ENCODE data around the gene ICAM2.
"Not testable (repeated sequence)": the region's sequence is repeated elsewhere in the genome, so short reads cannot be mapped to it uniquely, and the experiment has no call there.

The ICAM2 gene

GRCh38 chr17:64008830-64009229 is 11.6 kb downstream of the ICAM2 start:
- no peak for DNase-seq

GRCh38 chr17:64008346-64008745 is 12.1 kb downstream of the ICAM2 start:
- DNase-seq: no peak

- DNase-seq: no peak
Measured at GRCh38 chr17:64007838-64008282, 12.6 kb downstream of the ICAM2 start.

- not testable (repeated sequence) for DNase-seq
Measured at GRCh38 chr17:64007089-64007837, 13.2 kb downstream of the ICAM2 start.

GRCh38 chr17:64006361-64007088 is 13.9 kb downstream of the ICAM2 start:
- DNase-seq: no peak

- DNase-seq: no peak
Measured at GRCh38 chr17:64005734-64006167, 14.7 kb downstream of the ICAM2 start.

GRCh38 chr17:64004903-64005733 is 15.3 kb downstream of the ICAM2 start:
- no peak for DNase-seq

- no peak for DNase-seq
Measured at GRCh38 chr17:64004218-64004770, 16.1 kb downstream of the ICAM2 start.

- no peak for DNase-seq
Measured at GRCh38 chr17:64003526-64004121, 16.8 kb downstream of the ICAM2 start.

- no peak for DNase-seq
Measured at GRCh38 chr17:64002658-64003525, 17.5 kb downstream of the ICAM2 start.

GRCh38 chr17:64001763-64002529 is 18.5 kb downstream of the ICAM2 start:
- no peak for DNase-seq

GRCh38 chr17:64001091-64001579 is 19.3 kb downstream of the ICAM2 start:
- DNase-seq: no peak

GRCh38 chr17:63999680-64000531 is 20.5 kb downstream of the ICAM2 start:
- DNase-seq: no peak

- DNase-seq: peak; percentile 30
Measured at GRCh38 chr17:63998721-63999679, 21.4 kb downstream of the ICAM2 start.

- DNase-seq: peak; percentile 58
Measured at GRCh38 chr17:63998050-63998720, 22.2 kb downstream of the ICAM2 start, which contains the start of gene PRR29. Gene PRR29 (plus strand): TSS chr17:63998351. CDS start chr17:63998365, 14 bp downstream.

- no peak for DNase-seq
Measured at GRCh38 chr17:63997341-63998048, 22.9 kb downstream of the ICAM2 start.

All from CD4-positive, alpha-beta T cell treated with Interleukin-4 for 4 hours (primary cell).